Tibial artery (tissue), 4 donors: Measurements from ENCODE around the gene ZNF175.
A peak's percentile ranks its signal among the peaks of the same experiment; 100 is the strongest.

Source experiments
- DNase-seq, 2 donors: peaks; one replicate each; pipeline ENCODE4 v3.0.0-alpha.2; 2019
- H3K27ac ChIP-seq, 2 donors: fragments of 200-600 bp; sonication (generic) in 1 of 2; 1 replicate in 1 of 2; 2 replicates in 1 of 2; pipeline ENCODE4 v1.5.1; 2018 to 2019; ENCODE audit warnings: mild to moderate bottlenecking in 1 of 2
- H3K27me3 ChIP-seq, 2 donors: fragments of 200-600 bp; sonication (generic) in 1 of 2; one replicate each; pipeline versions ENCODE4 v1.5.1 to v1.6.0; 2016 to 2019
- H3K36me3 ChIP-seq, 3 donors: fragments of 200-600 bp; sonication (generic) in 2 of 3; one replicate each; pipeline ENCODE4 v1.5.1; 2016 to 2019; ENCODE audit warnings: mild to moderate bottlenecking in 2 of 3
- H3K4me1 ChIP-seq, 4 donors: fragments of 200-600 bp; sonication (generic) in 2 of 4; 1 replicate in 3 of 4; 2 replicates in 1 of 4; pipeline ENCODE4 v1.5.1; 2016 to 2019
- H3K4me3 ChIP-seq, 2 donors: fragments of 200-600 bp; sonication (generic) in 1 of 2; 1 replicate in 1 of 2; 2 replicates in 1 of 2; pipeline ENCODE4 v1.5.1; 2018 to 2019; ENCODE audit warnings: mild to moderate bottlenecking in 2 of 2
- H3K9me3 ChIP-seq, 3 donors: fragments of 200-600 bp; sonication (generic) in 1 of 3; one replicate each; pipeline ENCODE4 v1.5.1; 2016 to 2019
- intact Hi-C: fragments of 100-400 bp; cut with DNase I; formaldehyde crosslinking; loops from one replicate; pipeline ENCODE4 v1.15.0; 2023; ENCODE audit warnings: low total_unique reads
- TF ChIP-seq, protein P1 (sequence below), 2 experiments: fragments of 200-600 bp in 1 of 2; fragments of 450-650 bp in 1 of 2; IDR thresholded peaks; one replicate each; pipeline ENCODE4 v1.5.1; 2017 to 2019; ENCODE audit warnings: antibody characterized with exemption in 2 of 2, mild to moderate bottlenecking in 1 of 2, moderate library complexity in 1 of 2

Gene ZNF175

DNA sequence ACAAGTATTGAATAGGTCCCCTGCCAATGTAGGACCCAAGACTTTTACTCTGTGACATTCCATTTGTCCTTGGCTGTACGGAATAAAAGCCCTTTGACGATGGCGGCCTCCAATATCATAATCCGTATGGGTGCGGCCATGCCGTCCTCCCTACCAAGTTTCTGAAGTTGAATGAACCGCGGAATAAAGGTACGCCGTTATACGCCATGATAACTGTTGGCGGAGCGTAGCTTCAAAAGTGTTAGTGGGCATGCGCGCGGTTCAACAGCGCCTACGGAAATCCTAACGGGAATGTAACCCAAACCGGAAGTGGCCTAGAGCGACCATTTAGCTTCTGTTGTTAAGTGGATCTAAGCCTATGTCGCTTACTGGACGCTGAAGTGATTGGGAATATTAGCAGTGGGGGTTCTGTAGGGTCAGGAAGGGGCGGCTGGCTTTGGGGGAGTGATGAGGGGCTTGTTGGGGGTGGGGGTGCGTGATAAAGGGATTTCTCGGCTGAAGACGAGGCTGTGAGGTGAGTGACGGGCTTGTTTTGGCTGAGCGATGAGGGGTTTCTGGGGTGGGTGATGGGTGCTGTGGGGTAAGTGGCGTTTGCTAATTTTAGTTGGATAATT, at the start of gene ZNF175:
Gene ZNF175, plus strand, starts transcription at position 322 of the 614 bp plus-strand sequence. CDS start 2,047 bp downstream, outside the sequence.
- TF ChIP-seq, protein P1, sequence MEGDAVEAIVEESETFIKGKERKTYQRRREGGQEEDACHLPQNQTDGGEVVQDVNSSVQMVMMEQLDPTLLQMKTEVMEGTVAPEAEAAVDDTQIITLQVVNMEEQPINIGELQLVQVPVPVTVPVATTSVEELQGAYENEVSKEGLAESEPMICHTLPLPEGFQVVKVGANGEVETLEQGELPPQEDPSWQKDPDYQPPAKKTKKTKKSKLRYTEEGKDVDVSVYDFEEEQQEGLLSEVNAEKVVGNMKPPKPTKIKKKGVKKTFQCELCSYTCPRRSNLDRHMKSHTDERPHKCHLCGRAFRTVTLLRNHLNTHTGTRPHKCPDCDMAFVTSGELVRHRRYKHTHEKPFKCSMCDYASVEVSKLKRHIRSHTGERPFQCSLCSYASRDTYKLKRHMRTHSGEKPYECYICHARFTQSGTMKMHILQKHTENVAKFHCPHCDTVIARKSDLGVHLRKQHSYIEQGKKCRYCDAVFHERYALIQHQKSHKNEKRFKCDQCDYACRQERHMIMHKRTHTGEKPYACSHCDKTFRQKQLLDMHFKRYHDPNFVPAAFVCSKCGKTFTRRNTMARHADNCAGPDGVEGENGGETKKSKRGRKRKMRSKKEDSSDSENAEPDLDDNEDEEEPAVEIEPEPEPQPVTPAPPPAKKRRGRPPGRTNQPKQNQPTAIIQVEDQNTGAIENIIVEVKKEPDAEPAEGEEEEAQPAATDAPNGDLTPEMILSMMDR (IDR thresholded peaks at IDR 0.05) = no peak
- peak; percentile 95 to 97 for DNase-seq
- Histone ChIP-seq H3K27me3 (no peaks in the 10 kb centered on the region), H3K4me3 (peak within 1 kb of the TSS; percentile 66 to 86), H3K9me3 (no peaks in the 10 kb centered on the region), H3K36me3 (peaks cover 0 to 21% (median 20%) of the 10 kb centered on the region in 3 donors), H3K4me1 (peaks cover 0 to 20% (median 13%) of the 10 kb centered on the region in 4 donors), H3K27ac (peak within 1 kb of the TSS; percentile 77 to 83)
- intact Hi-C loops = no loop called here

DNA sequence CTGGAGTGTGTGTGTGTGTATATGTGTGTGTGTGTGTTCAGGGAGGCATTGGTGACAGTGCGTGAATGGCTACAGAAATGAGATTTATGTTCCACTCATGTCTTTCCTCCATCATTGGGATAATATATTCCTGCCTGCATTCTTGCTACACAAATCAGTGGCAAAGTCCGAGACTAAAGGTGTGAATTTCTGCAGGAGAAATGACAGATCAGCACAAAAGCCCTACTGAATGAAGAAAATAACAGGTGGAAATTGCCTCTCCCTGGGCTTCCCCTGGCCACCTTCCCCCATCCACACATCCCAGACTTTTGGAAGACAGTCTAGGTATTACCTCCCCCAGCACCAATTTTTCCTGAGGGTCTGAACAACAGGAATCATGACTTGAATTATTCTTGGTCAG, 49.7 kb upstream of the ZNF175 start:
- H3K4me1 ChIP-seq = peaks cover 0 to 6% (median 0%) of the 10 kb centered on the region in 4 donors
- peaks cover 0 to 4% (median 0%) of the 10 kb centered on the region in 3 donors for H3K9me3 ChIP-seq
- no peaks in the 10 kb centered on the region for H3K27me3 ChIP-seq
- no peaks in the 10 kb centered on the region for H3K36me3 ChIP-seq
- no peak overlapping the region for H3K4me3 ChIP-seq
- TF ChIP-seq, protein P1 (IDR thresholded peaks at IDR 0.05) = no peak
- no peak for DNase-seq
- intact Hi-C loops = no loop called here
- no peak overlapping the region for H3K27ac ChIP-seq

DNA sequence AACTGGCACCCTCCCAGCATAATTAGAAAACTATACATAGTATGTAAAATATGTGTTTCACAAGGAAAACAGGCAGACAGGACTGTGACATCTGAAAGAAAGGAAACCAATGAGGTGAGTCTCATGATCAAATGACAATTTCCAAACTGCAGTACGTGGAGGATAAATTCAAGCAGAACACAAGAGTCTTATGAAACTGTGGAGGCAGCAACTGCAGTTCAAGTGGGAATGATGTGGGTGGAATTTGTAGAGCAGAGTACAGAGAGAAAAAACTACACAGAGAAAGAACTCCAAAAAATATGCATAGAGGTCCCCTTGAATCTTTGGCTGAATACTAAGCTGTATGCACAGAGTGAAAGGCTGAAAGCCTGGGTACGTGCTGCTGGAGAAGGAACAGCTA, 49.3 kb upstream of the ZNF175 start:
- Histone ChIP-seq H3K4me1 (peaks cover 0 to 6% (median 0%) of the 10 kb centered on the region in 4 donors), H3K27ac (no peak overlapping the region), H3K9me3 (peaks cover 0 to 4% (median 0%) of the 10 kb centered on the region in 3 donors), H3K36me3 (no peaks in the 10 kb centered on the region), H3K27me3 (no peaks in the 10 kb centered on the region), H3K4me3 (no peak overlapping the region)
- intact Hi-C loops = no loop called here
- TF ChIP-seq, protein P1 (IDR thresholded peaks at IDR 0.05) = no peak
- DNase-seq = no peak

DNA sequence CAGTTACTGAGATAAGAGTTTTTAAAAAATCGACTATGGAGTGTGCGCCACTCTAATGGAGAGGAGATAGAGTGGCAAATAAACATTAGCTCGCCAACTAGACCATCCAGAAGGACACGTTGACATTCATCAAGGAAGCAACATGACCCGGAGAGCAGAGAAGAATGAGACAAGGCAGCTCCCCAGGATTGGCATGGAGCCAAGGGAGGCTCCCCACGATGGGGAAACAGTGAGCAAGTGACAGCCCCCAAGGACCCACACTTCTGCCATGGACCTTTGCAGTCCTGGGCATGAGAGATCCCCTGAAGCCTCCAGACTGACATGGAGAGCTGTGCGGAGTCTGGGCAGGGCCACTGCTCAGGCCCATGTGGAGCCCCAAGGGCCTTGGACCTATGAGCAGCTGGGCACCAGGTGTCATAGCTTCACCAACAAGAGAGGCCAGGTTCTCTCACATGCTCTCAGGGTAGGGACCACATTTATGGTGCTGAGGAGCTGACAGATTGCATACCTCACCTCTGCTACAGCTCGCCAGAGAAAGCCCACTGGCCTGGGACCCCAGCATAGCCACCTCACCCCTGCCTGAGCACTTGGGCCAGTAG, 46.3 kb upstream of the ZNF175 start:
- H3K36me3 ChIP-seq = no peaks in the 10 kb centered on the region
- TF ChIP-seq, protein P1 (IDR thresholded peaks at IDR 0.05) = no peak
- H3K4me1 ChIP-seq = peaks cover 0 to 6% (median 0%) of the 10 kb centered on the region in 4 donors

DNA sequence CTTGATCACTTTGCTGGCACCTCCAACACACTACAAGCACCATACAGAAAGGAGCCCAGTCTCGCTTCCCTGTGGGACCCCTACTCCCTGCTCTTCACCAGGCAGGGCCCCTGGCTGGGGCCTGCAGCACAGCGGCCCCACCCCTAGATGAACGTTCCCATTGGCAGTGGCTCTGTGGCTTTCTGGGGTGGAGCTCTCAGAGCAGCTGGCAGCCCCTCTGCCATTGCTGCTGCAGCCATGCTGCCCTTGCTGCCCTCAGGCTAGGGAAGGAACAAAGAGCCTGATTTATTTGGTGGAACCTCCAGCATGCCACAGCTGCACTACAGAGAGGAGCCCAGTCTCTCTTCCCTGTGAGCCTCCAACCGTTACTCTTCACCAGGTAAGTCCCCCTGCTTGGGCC, 45.4 kb upstream of the ZNF175 start:
- Histone ChIP-seq H3K36me3 (no peaks in the 10 kb centered on the region), H3K4me3 (no peak overlapping the region), H3K9me3 (no peaks in the 10 kb centered on the region), H3K27ac (no peak overlapping the region), H3K4me1 (peaks cover 0 to 6% (median 0%) of the 10 kb centered on the region in 4 donors), H3K27me3 (no peaks in the 10 kb centered on the region)
- no peak for DNase-seq
- TF ChIP-seq, protein P1 (IDR thresholded peaks at IDR 0.05) = no peak
- intact Hi-C loops = no loop called here

More for the DNA sequence above, 46.3 kb upstream of the ZNF175 start:
- DNase-seq = no peak
- H3K9me3 ChIP-seq = no peaks in the 10 kb centered on the region
- no peaks in the 10 kb centered on the region for H3K27me3 ChIP-seq
- no peak overlapping the region for H3K27ac ChIP-seq
- intact Hi-C loops = no loop called here
- H3K4me3 ChIP-seq = no peak overlapping the region
